CD4-positive, alpha-beta T cell (primary cell): Measurements from ENCODE around the gene ATG5. TPM values are rescaled to one million over a fixed set of nuclear protein-coding genes. Genes with fewer than 3 reads are reported as not detected.

Experiments
- ATAC-seq: fragments of 200-7000 bp; cut with Tn5 transposase; one replicate; pipeline ENCODE4 v1.10.0; 2022; ENCODE audit warnings: mild to moderate bottlenecking; ENCODE audit not compliant: poor library complexity
- CTCF ChIA-PET: fragments of 350-600 bp; sonication (Branson Sonifier 250); formaldehyde crosslinking; loops from one replicate; lab custom pipeline; 2021; ENCODE audit warnings: antibody characterized with exemption, inconsistent platforms; lab: Charles Lee
- POLR2A ChIA-PET: fragments of 350-600 bp; sonication (Branson Sonifier 250); formaldehyde crosslinking; loops from one replicate; lab custom pipeline; 2021; ENCODE audit warnings: antibody characterized with exemption, inconsistent platforms; lab: Charles Lee
- DNase-seq, 14 experiments: peaks; one replicate each; pipeline ENCODE4 v3.0.0-alpha.2; 2013 to 2020; ENCODE audit warnings: mixed read lengths in 2 of 14
- H3K27ac ChIP-seq, 2 donors: one replicate each; pipeline versions ENCODE4 v1.5.1 to v1.7.0; 2013; ENCODE audit warnings: low read length in 2 of 2, low read depth in 1 of 2, mild to moderate bottlenecking in 1 of 2
- H3K27me3 ChIP-seq, 2 experiments: 1 replicate in 1 of 2; 2 replicates in 1 of 2; pipeline versions ENCODE4 v1.6.1 to v1.7.0; 2013; ENCODE audit warnings: low read length in 2 of 2, control low read depth in 1 of 2, mild to moderate bottlenecking in 1 of 2, moderate library complexity in 1 of 2; ENCODE audit not compliant: insufficient read depth in 2 of 2, control insufficient read depth in 1 of 2
- H3K36me3 ChIP-seq: one replicate; pipeline ENCODE4 v1.6.1; 2013; ENCODE audit warnings: low read length, control low read depth; ENCODE audit not compliant: insufficient read depth
- H3K4me1 ChIP-seq: one replicate; pipeline ENCODE4 v1.6.1; 2013; ENCODE audit warnings: low read length, control low read depth; ENCODE audit not compliant: insufficient read depth
- H3K4me3 ChIP-seq: one replicate; pipeline ENCODE4 v1.5.1; 2013; ENCODE audit warnings: mild to moderate bottlenecking, low read length, moderate library complexity
- H3K9me3 ChIP-seq, 2 experiments: 1 replicate in 1 of 2; 2 replicates in 1 of 2; pipeline versions ENCODE4 v1.6.1 to v1.7.0; 2013; ENCODE audit warnings: low read length in 2 of 2, mild to moderate bottlenecking in 2 of 2, control low read depth in 1 of 2, moderate library complexity in 1 of 2; ENCODE audit not compliant: control insufficient read depth in 1 of 2, insufficient read depth in 1 of 2
- H3K27ac Mint-ChIP-seq: one replicate; pipeline ENCODE4 v1.8.0; 2020; ENCODE audit warnings: mixed read lengths
- H3K27me3 Mint-ChIP-seq: one replicate; pipeline ENCODE4 v1.8.0; 2021; ENCODE audit warnings: mixed read lengths
- H3K36me3 Mint-ChIP-seq: one replicate; pipeline ENCODE4 v1.8.0; 2021; ENCODE audit warnings: low read depth, mixed read lengths
- H3K4me1 Mint-ChIP-seq: one replicate; pipeline ENCODE4 v1.8.0; 2021; ENCODE audit warnings: low read depth, mixed read lengths
- H3K4me3 Mint-ChIP-seq: one replicate; pipeline ENCODE4 v1.8.0; 2020; ENCODE audit warnings: mild to moderate bottlenecking, mixed read lengths
- H3K9me3 Mint-ChIP-seq: one replicate; pipeline ENCODE4 v1.8.0; 2020; ENCODE audit warnings: mixed read lengths
- intact Hi-C, 2 experiments: fragments of 100-400 bp; cut with DNase I in 1 of 2; cut with micrococcal nuclease in 1 of 2; formaldehyde crosslinking; loops; one replicate each; pipeline versions ENCODE4 v1.15.1 to v1.9.0; 2023 to 2025; cut with DNase I, micrococcal nuclease
- total RNA-seq, 174 experiments: library from RNA in 2 of 174; stranded (reverse) in 2 of 174; gene quantifications; one replicate each; pipeline ENCODE4 v1.2.3 and lab custom pipeline; 2021 to 2026
- TF ChIP-seq, protein P1 (sequence below): fragments of 200-600 bp; IDR thresholded peaks from one replicate; pipeline ENCODE4 v1.8.0; 2022; ENCODE audit warnings: antibody characterized with exemption, mild to moderate bottlenecking

Gene ATG5
- total RNA-seq, 2 experiments from 2014 or later: 19.4 to 23.2 TPM

DNA sequence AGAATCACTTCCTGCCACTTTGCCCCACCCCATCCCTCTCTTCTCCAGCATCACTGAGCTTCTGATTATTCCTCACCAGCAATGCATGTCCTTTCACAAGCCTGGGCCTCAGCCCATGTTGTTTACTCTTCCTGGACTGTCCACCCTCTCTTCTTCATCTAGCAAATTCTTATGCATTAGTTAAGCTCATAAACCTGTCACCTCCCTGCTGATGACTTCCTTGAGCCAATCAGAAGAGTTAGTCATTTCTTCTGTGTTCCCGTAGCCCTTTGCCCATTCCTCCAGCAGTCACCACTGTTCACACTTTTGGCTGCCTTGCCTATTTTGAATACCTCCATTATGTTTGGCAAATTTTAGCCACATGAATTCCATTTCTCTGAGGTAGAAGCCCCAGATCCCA, 30.8 kb upstream of the ATG5 start:
- Mint-ChIP-seq H3K36me3 (no peaks in the 10 kb centered on the region), H3K27ac (no peak overlapping the region), H3K9me3 (no peaks in the 10 kb centered on the region), H3K4me3 (no peak overlapping the region), H3K27me3 (peaks cover 74% of the 10 kb centered on the region), H3K4me1 (peaks cover 6% of the 10 kb centered on the region)
- Histone ChIP-seq H3K4me3 (no peak overlapping the region), H3K27me3 (peaks cover 25 to 50% of the 10 kb centered on the region in 2 experiments), H3K4me1 (peaks cover 14% of the 10 kb centered on the region), H3K9me3 (peaks cover 4 to 7% of the 10 kb centered on the region in 2 experiments), H3K36me3 (no peaks in the 10 kb centered on the region), H3K27ac (no peak overlapping the region)
- TF ChIP-seq, protein P1, sequence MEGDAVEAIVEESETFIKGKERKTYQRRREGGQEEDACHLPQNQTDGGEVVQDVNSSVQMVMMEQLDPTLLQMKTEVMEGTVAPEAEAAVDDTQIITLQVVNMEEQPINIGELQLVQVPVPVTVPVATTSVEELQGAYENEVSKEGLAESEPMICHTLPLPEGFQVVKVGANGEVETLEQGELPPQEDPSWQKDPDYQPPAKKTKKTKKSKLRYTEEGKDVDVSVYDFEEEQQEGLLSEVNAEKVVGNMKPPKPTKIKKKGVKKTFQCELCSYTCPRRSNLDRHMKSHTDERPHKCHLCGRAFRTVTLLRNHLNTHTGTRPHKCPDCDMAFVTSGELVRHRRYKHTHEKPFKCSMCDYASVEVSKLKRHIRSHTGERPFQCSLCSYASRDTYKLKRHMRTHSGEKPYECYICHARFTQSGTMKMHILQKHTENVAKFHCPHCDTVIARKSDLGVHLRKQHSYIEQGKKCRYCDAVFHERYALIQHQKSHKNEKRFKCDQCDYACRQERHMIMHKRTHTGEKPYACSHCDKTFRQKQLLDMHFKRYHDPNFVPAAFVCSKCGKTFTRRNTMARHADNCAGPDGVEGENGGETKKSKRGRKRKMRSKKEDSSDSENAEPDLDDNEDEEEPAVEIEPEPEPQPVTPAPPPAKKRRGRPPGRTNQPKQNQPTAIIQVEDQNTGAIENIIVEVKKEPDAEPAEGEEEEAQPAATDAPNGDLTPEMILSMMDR: no peak
- no peak for DNase-seq
- intact Hi-C loops: no loop called here
- no peak for ATAC-seq
- POLR2A ChIA-PET: no interaction called here
- CTCF ChIA-PET: no interaction called here

DNA sequence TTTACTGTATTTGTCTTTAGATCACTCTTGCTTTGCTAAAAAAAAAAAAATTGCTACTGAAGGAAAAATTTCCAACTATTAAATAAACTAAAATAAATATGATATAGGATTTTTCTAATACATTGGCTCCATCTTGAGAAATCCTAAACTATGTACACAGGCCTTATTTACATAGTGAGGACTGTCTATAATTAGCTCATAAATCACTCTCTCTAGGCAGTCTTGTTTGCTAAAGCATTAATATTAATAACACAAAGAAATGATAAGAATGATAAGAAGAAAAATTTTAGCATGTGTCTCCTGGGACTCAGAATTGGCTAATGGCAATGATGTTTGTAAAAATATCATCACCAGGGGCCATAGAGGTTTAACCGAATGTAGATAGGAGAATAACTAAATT, 21.7 kb upstream of the ATG5 start:
- no peaks in the 10 kb centered on the region for H3K36me3 ChIP-seq
- CTCF ChIA-PET: interaction anchor here (1.2 to 1.9 kb wide), 3 partner anchors 8 to 219 kb away, joined by 3 to 10 read pairs (median 6); partner anchors contain the start of gene CRYBG1
- no peaks in the 10 kb centered on the region for H3K9me3 Mint-ChIP-seq
- H3K4me3 Mint-ChIP-seq: no peak overlapping the region
- POLR2A ChIA-PET: interaction anchor here (1.0 kb wide), 1 partner anchor 31 kb away, joined by 4 read pairs; no protein-coding TSS in a partner anchor
- no peaks in the 10 kb centered on the region for H3K4me1 Mint-ChIP-seq
- no peaks in the 10 kb centered on the region for H3K9me3 ChIP-seq
- no peak overlapping the region for H3K27ac Mint-ChIP-seq
- H3K27me3 ChIP-seq: no peaks in the 10 kb centered on the region
- no peaks in the 10 kb centered on the region for H3K36me3 Mint-ChIP-seq
- TF ChIP-seq, protein P1: no peak
- no peaks in the 10 kb centered on the region for H3K4me1 ChIP-seq
- H3K27ac ChIP-seq: no peak overlapping the region
- peaks cover 31% of the 10 kb centered on the region for H3K27me3 Mint-ChIP-seq
- no peak for DNase-seq
- ATAC-seq: no peak
- intact Hi-C loops: no loop called here
- H3K4me3 ChIP-seq: no peak overlapping the region

DNA sequence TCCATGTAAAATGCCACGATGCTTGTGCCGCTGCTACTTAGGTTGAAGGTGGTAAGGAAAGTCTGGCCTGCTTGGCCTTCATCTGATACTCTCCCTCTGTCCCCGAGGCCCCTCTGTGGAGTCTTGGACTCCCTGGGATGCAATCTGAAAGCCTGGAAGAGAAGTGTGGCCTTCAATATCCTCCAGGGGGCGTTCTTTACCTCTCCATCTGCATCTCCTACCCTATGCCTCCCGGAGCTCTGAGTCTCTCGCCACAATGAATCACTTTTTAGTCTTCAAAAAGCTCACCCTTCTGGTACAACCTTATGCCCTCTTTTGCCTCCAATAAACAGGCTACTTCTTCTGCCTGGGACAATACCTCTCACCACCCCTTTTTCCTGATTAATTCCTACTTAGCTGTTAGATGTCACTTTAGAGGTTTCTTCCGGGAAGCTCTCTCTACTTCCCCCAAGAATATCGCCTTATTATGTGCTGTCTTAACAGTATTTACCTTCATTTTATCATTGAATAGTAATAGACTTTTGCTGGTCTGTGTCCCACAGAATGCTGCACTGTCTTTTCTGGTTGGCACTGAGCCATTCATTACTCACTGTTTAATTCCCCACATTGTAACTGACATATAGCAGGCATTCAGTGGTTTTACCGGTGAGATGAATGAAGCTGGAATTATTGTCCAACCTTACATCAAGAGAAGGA, 13.9 kb upstream of the ATG5 start:
- no peaks in the 10 kb centered on the region for H3K9me3 ChIP-seq
- ATAC-seq: peak; percentile 80
- no peaks in the 10 kb centered on the region for H3K9me3 Mint-ChIP-seq
- H3K4me1 ChIP-seq: peaks cover 3% of the 10 kb centered on the region
- no peak overlapping the region for H3K4me3 ChIP-seq
- no peaks in the 10 kb centered on the region for H3K4me1 Mint-ChIP-seq
- H3K27me3 Mint-ChIP-seq: peaks cover 52% of the 10 kb centered on the region
- CTCF ChIA-PET: interaction anchor here (0.6 to 2.5 kb wide), 17 partner anchors 8 to 908 kb away, joined by 3 to 13 read pairs (median 4); partner anchors contain the start of genes ATG5 and CRYBG1
- peaks cover 5 to 8% of the 10 kb centered on the region in 2 experiments for H3K27me3 ChIP-seq
- H3K4me3 Mint-ChIP-seq: no peak overlapping the region
- intact Hi-C loops: loop anchor here (1.0 to 5.0 kb wide), 4 partner anchors 103 to 773 kb away; no protein-coding TSS in a partner anchor
- no peaks in the 10 kb centered on the region for H3K36me3 ChIP-seq
- POLR2A ChIA-PET: no interaction called here
- H3K36me3 Mint-ChIP-seq: no peaks in the 10 kb centered on the region
- no peak overlapping the region for H3K27ac Mint-ChIP-seq
- H3K27ac ChIP-seq: no peak overlapping the region
- TF ChIP-seq, protein P1: peak; percentile 73
- peak in 12 of 14 experiments; percentile 4 to 74 (median 32) for DNase-seq
